GM10266 (cell line): ENCODE measurements around the gene TNFAIP8L3.

ENCODE experiments used
- DNase-seq: peaks from one replicate; pipeline ENCODE4 v3.0.0; 2012; ENCODE audit errors: extremely low spot score
- TF ChIP-seq, protein P1 (sequence below): IDR thresholded peaks from 2 replicates; pipeline ENCODE4 v1.5.1; 2012; ENCODE audit warnings: mild to moderate bottlenecking, low read depth; ENCODE audit not compliant: control insufficient read depth, insufficient read depth; ENCODE audit errors: missing control alignments

Gene TNFAIP8L3

DNA sequence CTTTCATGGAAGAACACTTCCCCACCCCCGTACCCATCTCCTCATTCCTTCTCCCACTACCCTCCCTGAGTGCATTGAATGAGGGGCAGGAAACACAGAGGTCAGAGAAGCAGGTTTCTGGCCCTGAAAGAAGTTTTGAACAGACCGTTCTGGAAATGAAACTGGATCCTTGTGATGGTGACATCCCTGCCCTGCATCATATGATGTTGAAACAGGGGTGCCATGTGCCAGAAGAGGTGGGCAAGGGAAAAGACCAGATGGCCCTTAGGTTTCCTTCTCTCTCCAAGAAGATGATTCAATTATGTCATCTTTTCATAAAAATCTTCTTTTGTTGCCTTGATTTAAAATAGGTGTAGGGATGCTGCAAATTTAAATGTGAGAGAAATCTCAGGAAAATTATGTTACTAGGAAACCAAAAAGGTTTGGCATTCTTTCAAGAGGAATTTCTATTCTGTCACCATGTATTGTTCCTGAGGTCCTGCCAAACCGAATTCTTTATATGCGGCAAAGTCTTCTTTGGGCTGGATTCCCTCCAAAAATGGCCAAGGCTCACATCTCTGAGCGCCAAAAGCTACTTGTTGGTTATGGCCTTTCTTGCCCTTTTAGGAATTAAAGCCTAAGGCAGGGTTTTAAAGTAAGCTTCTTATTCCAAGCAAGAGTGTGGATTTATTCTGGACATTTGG is 19.9 kb upstream of the TNFAIP8L3 start:
- TF ChIP-seq, protein P1, sequence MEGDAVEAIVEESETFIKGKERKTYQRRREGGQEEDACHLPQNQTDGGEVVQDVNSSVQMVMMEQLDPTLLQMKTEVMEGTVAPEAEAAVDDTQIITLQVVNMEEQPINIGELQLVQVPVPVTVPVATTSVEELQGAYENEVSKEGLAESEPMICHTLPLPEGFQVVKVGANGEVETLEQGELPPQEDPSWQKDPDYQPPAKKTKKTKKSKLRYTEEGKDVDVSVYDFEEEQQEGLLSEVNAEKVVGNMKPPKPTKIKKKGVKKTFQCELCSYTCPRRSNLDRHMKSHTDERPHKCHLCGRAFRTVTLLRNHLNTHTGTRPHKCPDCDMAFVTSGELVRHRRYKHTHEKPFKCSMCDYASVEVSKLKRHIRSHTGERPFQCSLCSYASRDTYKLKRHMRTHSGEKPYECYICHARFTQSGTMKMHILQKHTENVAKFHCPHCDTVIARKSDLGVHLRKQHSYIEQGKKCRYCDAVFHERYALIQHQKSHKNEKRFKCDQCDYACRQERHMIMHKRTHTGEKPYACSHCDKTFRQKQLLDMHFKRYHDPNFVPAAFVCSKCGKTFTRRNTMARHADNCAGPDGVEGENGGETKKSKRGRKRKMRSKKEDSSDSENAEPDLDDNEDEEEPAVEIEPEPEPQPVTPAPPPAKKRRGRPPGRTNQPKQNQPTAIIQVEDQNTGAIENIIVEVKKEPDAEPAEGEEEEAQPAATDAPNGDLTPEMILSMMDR: no peak
- DNase-seq: no peak

DNA sequence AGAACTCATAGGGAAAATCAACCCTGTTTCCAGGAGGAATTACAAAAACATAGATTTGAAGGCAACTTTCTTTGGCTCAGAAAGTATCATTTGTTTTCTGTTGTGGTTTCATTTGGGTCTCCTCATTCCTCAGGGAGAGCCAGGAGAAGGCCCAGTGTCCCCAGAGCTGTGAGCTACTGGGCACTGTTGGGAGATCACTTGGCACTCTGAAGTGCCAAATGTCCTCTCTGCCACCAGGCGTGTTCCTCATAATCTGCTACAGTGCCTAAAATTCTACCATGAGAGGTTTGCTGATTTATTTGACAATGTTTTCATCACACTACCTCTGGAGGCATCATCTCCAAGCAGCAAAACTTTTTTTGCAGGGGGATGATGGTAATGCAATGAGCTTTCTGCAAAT is 17.4 kb upstream of the TNFAIP8L3 start:
- TF ChIP-seq, protein P1: no peak
- DNase-seq: no peak

DNA sequence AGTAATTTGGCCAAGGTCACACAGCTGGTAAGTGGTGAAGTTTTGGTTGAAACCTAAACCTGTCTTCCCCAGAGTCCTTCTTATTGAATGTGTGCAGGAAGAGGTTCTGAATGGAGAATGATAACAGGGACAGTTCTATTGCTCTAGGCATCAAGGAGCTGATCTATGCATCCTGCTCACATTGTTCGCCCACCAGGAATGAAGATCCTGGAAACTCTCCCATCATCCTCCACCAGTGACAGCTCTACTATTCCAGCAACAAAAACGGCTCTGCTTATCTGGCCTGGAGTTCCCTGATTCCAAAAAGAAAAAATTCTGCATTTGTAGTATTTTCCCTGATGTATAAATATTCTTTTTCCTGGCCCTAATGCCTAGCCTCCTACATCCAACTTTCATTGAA is 16.4 kb upstream of the TNFAIP8L3 start:
- TF ChIP-seq, protein P1: no peak
- no peak for DNase-seq

DNA sequence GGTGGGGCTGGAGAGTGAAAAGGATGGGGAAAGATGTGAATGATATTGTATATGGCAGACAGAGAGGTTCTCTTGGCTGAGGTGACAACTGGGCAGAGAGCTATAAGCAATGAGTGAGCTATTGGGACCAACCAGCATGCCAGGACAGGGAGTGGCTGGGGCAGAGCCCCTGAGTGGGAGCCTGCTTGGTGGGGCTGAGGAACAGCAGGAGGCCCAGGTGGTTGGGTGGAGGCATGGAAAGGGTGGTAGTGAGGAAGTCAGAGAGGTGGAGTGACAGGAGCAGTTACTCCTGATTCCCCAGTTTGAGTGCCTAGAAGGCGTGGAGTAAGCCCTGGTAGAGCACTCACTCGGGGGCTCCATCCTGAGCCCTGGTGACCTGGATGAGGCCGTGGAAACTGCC is 15.5 kb upstream of the TNFAIP8L3 start:
- DNase-seq: no peak
- TF ChIP-seq, protein P1: no peak

DNA sequence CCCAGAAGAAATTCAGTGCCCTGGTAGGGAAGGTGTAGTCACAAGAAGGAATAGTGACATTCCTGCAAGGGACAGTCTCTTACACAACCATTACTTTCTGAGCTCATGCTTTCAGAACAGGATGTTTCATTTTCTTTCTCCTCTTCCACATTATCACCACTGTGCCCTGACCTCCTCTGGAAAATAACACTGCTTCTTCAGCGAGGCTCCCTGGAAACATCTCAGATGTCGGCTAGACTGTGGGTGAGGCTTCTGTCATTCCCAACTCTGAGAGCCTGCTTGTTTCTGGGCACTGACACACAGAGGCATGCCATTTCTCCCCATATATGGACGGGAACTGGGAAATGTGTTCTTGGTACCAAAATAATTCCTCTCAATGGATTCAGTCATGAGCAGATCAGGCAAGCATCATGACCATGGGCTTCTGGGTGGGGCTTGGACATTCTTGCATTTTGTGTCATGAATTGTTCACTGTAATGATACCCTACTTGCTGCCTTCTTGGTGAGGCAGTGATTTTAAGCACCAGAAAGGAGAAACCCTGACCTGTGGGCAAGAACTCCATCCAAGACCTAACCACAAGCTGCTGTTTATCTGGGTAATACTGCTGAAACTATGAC is 14.3 kb upstream of the TNFAIP8L3 start:
- no peak for DNase-seq
- TF ChIP-seq, protein P1: no peak

DNA sequence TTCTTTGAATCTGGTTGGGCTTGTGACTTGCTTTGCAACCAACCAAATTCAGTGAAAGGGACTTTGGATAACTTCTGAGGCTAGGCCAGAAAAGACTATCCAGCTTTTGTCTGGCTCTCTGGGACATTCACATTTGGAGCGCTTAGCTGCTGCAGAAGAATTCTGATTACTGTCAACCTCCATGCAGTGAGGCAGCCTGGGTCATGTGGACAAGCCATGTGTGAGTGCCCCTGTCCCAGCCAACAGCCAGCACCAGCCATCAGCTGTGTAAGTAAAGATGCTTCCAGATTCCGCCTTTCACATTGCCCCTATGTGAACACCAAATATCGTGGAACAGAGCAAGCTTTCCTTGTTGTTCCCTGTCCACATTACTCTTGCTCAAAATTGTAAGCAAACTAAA is 12.9 kb upstream of the TNFAIP8L3 start:
- TF ChIP-seq, protein P1: no peak

DNA sequence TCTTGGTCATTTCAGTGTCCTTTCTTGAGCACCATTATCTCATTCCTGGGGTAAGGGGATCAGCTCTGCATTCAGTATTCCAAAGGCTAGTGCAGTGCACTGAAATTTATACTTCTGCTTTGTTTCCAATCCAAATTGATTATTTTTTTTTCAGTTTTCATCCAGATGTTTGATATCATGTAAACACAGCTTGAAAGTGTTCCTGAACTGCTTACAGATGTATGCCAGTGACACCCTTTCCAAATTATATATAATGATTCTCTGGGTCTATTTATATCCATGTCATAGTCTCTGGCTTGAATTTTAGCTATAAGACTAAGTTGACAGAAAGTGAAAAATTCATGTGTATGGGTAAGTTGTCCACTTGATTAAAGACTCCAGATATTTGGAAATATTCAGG is 11.8 kb upstream of the TNFAIP8L3 start:
- no peak for DNase-seq
- TF ChIP-seq, protein P1: no peak

More for the DNA sequence above, 12.9 kb upstream of the TNFAIP8L3 start:
- DNase-seq: no peak
